Measurements from ENCODE around the gene SCN1B.

The SCN1B gene

DNA sequence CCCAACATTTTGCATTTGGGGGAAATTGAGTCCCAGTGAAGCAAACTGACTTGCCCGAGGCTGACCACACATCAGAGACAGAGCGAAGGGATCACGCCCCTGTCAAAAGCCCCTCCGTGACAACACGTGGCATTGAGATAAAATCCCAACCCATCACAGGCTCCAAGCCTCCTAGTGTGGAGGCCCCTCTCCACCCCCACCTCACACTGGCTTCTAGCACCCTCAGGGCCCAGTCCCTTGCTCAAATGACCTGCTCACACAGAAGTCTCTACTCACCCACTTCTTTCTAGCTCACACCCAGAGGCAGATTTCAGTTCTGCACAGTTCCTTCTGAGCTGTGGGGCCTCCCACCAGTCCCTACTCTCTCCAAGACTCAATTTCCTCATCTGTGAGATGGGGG, 21.5 kb downstream of the SCN1B start:
- Histone ChIP-seq H3K27ac (no peak overlapping the region), H3K36me3 (no peaks in the 10 kb centered on the region), H3K4me3 (ENCODE audit: low read depth in 1 of 2, low read length in 1 of 2) (no peak overlapping the region), H3K4me1 (ENCODE audit: control insufficient read depth in 1 of 2, insufficient read depth in 1 of 2, low read depth in 1 of 2, low read length in 1 of 2) (no peaks in the 10 kb centered on the region), H3K27me3 (peaks cover 21% of the 10 kb centered on the region), H3K9me3 (no peaks in the 10 kb centered on the region)
- no peak for TF ChIP-seq CTCF (IDR thresholded peaks at IDR 0.05)

DNA sequence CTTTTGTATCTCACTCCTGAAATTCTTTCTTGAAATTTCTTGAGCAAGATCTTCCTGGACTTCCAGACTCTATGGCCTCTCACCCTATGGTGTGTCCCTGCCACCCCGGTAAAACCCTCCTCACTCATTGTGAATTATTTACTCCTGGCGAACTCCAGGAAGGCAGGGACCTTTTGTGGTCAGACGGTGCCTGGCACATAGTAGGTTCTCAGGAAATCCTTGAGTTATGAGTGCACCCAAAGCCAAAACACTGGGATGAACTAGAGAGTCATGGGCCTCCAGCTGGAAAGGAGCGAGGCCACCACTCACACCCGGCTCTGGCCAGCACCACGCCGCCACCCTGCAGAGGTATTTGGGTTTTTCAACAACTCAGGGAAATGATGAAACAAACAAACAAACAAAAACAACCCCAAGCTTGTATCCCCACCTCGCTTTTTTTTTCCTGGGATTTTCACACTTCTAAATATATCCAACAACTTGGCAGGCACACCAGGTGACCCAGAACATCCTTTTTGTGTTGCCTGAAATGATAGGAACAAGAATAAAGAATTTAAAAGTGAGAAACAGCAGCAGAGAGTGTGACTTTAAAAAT, 22.4 kb downstream of the SCN1B start:
- Histone ChIP-seq H3K4me3 (ENCODE audit: low read depth in 1 of 2, low read length in 1 of 2) (no peak overlapping the region), H3K36me3 (no peaks in the 10 kb centered on the region), H3K27ac (no peak overlapping the region), H3K4me1 (ENCODE audit: control insufficient read depth in 1 of 2, insufficient read depth in 1 of 2, low read depth in 1 of 2, low read length in 1 of 2) (no peaks in the 10 kb centered on the region), H3K9me3 (no peaks in the 10 kb centered on the region), H3K27me3 (peaks cover 21% of the 10 kb centered on the region)
- no peak for TF ChIP-seq CTCF (IDR thresholded peaks at IDR 0.05)

DNA sequence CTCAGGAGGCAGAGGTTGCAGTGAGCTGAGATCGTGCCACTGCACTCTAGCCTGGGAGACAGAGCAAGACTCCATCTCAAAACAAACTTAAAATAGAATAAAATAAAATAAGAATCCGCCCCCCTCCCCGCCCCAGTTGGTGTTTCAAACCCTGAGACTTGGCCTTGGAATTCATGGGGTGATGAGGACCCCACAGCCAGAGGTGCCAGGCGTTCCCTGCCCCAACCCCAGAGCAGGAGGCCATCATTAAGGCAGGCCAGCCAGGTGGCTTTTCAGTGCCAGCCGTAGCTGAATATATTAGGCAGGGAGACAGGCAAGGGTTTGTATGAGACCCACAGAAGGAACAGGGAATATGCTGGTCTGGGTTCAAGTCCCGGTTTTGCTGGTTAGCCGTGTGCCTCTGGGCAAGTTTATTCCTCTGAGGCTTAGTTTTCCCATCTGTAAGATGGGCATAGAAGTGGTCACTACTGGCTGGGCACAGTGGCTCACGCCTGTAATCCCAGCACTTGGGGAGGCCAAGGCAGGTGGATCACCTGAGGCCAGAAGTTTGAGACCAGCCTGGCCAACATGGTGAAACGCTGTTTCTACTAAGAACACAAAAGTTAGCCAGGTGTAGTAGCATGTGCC, 23.5 kb downstream of the SCN1B start:
- no peak for TF ChIP-seq CTCF (IDR thresholded peaks at IDR 0.05)
- Histone ChIP-seq H3K36me3 (no peaks in the 10 kb centered on the region), H3K4me1 (ENCODE audit: control insufficient read depth in 1 of 2, insufficient read depth in 1 of 2, low read depth in 1 of 2, low read length in 1 of 2) (no peaks in the 10 kb centered on the region), H3K27ac (no peak overlapping the region), H3K4me3 (ENCODE audit: low read depth in 1 of 2, low read length in 1 of 2) (no peak overlapping the region), H3K9me3 (no peaks in the 10 kb centered on the region), H3K27me3 (peaks cover 21% of the 10 kb centered on the region)

DNA sequence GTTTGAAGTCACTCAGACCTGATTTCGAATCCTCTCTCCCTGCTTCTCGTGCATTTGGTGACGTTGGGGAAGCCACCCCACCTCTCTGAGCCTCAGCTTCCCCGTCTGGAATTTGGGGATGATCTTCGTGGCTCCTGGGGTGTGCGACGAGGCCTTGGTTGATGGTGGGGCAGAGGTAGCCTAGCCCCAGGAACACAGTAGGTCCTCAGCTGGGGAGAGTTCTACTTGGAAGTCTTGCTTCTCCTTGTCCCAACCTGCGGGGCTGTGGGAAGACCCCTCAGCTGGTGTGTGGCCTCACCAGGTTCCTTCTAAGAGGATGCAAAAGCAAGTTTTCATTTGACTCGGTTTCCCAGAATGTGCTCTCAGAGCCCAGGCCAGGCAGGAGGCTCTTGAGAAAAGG, 24.4 kb downstream of the SCN1B start:
- no peak overlapping the region for H3K27ac ChIP-seq
- H3K9me3 ChIP-seq: no peaks in the 10 kb centered on the region
- H3K4me3 ChIP-seq (ENCODE audit: low read depth in 1 of 2, low read length in 1 of 2): no peak overlapping the region
- H3K4me1 ChIP-seq (ENCODE audit: control insufficient read depth in 1 of 2, insufficient read depth in 1 of 2, low read depth in 1 of 2, low read length in 1 of 2): no peaks in the 10 kb centered on the region
- TF ChIP-seq CTCF (IDR thresholded peaks at IDR 0.05): no peak
- peaks cover 21% of the 10 kb centered on the region for H3K27me3 ChIP-seq
- H3K36me3 ChIP-seq: no peaks in the 10 kb centered on the region

DNA sequence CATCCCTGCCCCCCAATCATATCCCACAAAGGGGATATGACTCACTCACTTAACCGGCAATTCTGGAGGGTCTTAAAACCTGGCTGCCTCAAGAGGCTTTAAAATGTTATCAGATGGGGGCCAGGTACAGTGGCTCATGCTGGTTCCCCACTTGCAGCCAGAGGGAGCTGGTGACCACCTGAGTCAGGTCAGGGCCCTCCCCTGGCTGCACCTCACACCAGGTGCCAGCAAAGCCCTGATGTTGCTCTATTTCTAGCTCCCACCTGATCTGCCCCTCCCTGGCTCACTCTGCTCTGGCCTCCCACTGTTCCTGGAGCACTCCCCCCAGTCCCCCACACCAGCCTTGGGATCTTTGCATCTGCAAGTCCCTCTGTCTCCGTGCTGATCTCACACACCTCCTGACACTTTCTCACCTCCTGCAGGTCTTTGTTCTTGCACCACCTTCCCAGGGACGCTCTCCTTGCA, 25.5 kb downstream of the SCN1B start:
- H3K4me3 ChIP-seq (ENCODE audit: low read depth in 1 of 2, low read length in 1 of 2): no peak overlapping the region
- TF ChIP-seq CTCF (IDR thresholded peaks at IDR 0.05): no peak
- no peaks in the 10 kb centered on the region for H3K9me3 ChIP-seq
- no peaks in the 10 kb centered on the region for H3K36me3 ChIP-seq
- no peak overlapping the region for H3K27ac ChIP-seq
- H3K4me1 ChIP-seq (ENCODE audit: control insufficient read depth in 1 of 2, insufficient read depth in 1 of 2, low read depth in 1 of 2, low read length in 1 of 2): no peaks in the 10 kb centered on the region
- peaks cover 21% of the 10 kb centered on the region for H3K27me3 ChIP-seq

All from neutrophil (primary cell).